ENCODE data around the gene NFATC1.

- no peak for TF ChIP-seq SUZ12 (IDR thresholded peaks at IDR 0.05; ENCODE audit: extremely low read depth, insufficient read depth, insufficient read length)
- no peak for TF ChIP-seq YY1 (IDR thresholded peaks at IDR 0.05; ENCODE audit: insufficient read depth, insufficient read length)
Measured at GRCh38 chr18:79426376-79427300, 30.9 kb downstream of the NFATC1 start.

Measured in NT2/D1 (cell line).